H1 (cell line): ENCODE results near the gene TTC28. TPM values are rescaled to one million over a fixed set of nuclear protein-coding genes. Genes with fewer than 3 reads are reported as not detected.

ENCODE experiments used
- CTCF ChIA-PET: fragments of 300-600 bp; sonication (Branson Sonifier 250); formaldehyde crosslinking; loops from one replicate; lab custom pipeline; 2021; ENCODE audit not compliant: partially characterized antibody; lab: Charles Lee
- POLR2A ChIA-PET: fragments of 300-600 bp; sonication (Branson Sonifier 250); formaldehyde crosslinking; loops from one replicate; lab custom pipeline; 2021; ENCODE audit warnings: inconsistent platforms; ENCODE audit not compliant: partially characterized antibody; lab: Charles Lee
- DNase-seq, 2 experiments: peaks; one replicate each; pipeline versions ENCODE4 v3.0.0 to v3.0.0-alpha.2; 2010 to 2022; ENCODE audit warnings: low spot score in 2 of 2, low read depth in 1 of 2, mixed read lengths in 1 of 2
- FAIRE-seq: peaks from 2 replicates; lab custom pipeline; 2011; peaks lifted over from hg19 to GRCh38; lab: Jason Lieb, UNC
- H2AFZ ChIP-seq: 2 replicates; pipeline ENCODE4 v1.8.1; 2012; ENCODE audit warnings: low read length, inconsistent platforms
- H2AK5ac ChIP-seq: 2 replicates; pipeline ENCODE4 v1.6.1; 2013; ENCODE audit warnings: low read depth, low read length
- H2BK120ac ChIP-seq: replicated peaks from 2 replicates; pipeline ENCODE3; 2013; ENCODE audit warnings: low read depth, low read length, inconsistent platforms
- H2BK12ac ChIP-seq: 2 replicates; pipeline ENCODE4 v1.6.1; 2013; ENCODE audit warnings: low read depth, low read length
- H2BK15ac ChIP-seq: 2 replicates; pipeline ENCODE4 v1.6.1; 2013; ENCODE audit warnings: low read length
- H2BK20ac ChIP-seq: 2 replicates; pipeline ENCODE4 v1.6.1; 2013; ENCODE audit warnings: low read length
- H2BK5ac ChIP-seq: 2 replicates; pipeline ENCODE4 v1.6.1; 2013; ENCODE audit warnings: low read depth, low read length
- H3K14ac ChIP-seq: 2 replicates; pipeline ENCODE4 v1.6.1; 2013; ENCODE audit warnings: inconsistent platforms; ENCODE audit not compliant: insufficient read length
- H3K18ac ChIP-seq: 2 replicates; pipeline ENCODE4 v1.6.1; 2013; ENCODE audit warnings: low read length; ENCODE audit errors: extremely low read depth
- H3K23ac ChIP-seq: 2 replicates; pipeline ENCODE4 v1.6.1; 2013; ENCODE audit warnings: inconsistent platforms; ENCODE audit not compliant: insufficient read length
- H3K23me2 ChIP-seq: 2 replicates; pipeline ENCODE4 v1.6.1; 2013; ENCODE audit warnings: low read depth, low read length
- H3K27ac ChIP-seq: 2 replicates; pipeline ENCODE4 v1.6.1; 2011; ENCODE audit warnings: low read depth, low read length, inconsistent platforms
- H3K27me3 ChIP-seq, 4 experiments: replicated peaks in 1 of 4; 1 replicate in 1 of 4; 2 replicates in 3 of 4; pipeline versions ENCODE4 v1.6.1 to v1.8.1; 2011 to 2013; ENCODE audit warnings: low read length in 3 of 4, mild to moderate bottlenecking in 3 of 4, inconsistent platforms in 2 of 4, mixed read lengths in 2 of 4, moderate library complexity in 1 of 4; ENCODE audit not compliant: control insufficient read depth in 3 of 4, insufficient read depth in 3 of 4; ENCODE audit errors: extremely low read depth in 1 of 4
- H3K36me3 ChIP-seq, 4 experiments: 2 replicates each; pipeline versions ENCODE4 v1.6.1 to v1.8.1; 2011 to 2013; ENCODE audit warnings: mild to moderate bottlenecking in 4 of 4, low read length in 3 of 4, moderate library complexity in 2 of 4, control low read depth in 1 of 4, inconsistent platforms in 1 of 4; ENCODE audit not compliant: insufficient read depth in 4 of 4, control insufficient read depth in 2 of 4
- H3K4ac ChIP-seq: replicated peaks from 2 replicates; pipeline ENCODE3; 2013; ENCODE audit warnings: low read length, low read depth, mixed read lengths, inconsistent platforms; ENCODE audit not compliant: insufficient read length
- H3K4me1 ChIP-seq, 4 experiments: replicated peaks in 1 of 4; 1 replicate in 1 of 4; 2 replicates in 3 of 4; pipeline versions ENCODE4 v1.6.1 to v1.8.1; 2011 to 2013; ENCODE audit warnings: low read length in 3 of 4, inconsistent platforms in 2 of 4, mixed read lengths in 1 of 4; ENCODE audit not compliant: insufficient read depth in 4 of 4, control insufficient read depth in 3 of 4
- H3K4me2 ChIP-seq, 2 experiments: 2 replicates each; pipeline versions ENCODE4 v1.6.1 to v1.8.1; 2011 to 2013; ENCODE audit warnings: low read depth in 2 of 2, low read length in 2 of 2, control low read depth in 1 of 2, inconsistent platforms in 1 of 2, mild to moderate bottlenecking in 1 of 2; ENCODE audit not compliant: insufficient read depth in 1 of 2
- H3K4me3 ChIP-seq, 4 experiments: fragments of 200-600, 300-600 bp in 1 of 4; sonication (generic), shearing (Covaris generic), sonication (Bioruptor Twin) in 1 of 4; 2 replicates each; pipeline versions ENCODE4 v1.5.1 to v1.8.1; 2011 to 2016; ENCODE audit warnings: low read length in 4 of 4, low read depth in 3 of 4, control low read depth in 2 of 4, inconsistent platforms in 2 of 4, mild to moderate bottlenecking in 2 of 4, mixed read lengths in 1 of 4, moderate library complexity in 1 of 4; ENCODE audit not compliant: insufficient read depth in 2 of 4; ENCODE audit errors: extremely low read depth in 1 of 4
- H3K56ac ChIP-seq: replicated peaks from 2 replicates; pipeline ENCODE3; 2013; ENCODE audit warnings: low read depth, mild to moderate bottlenecking, mixed read lengths, low read length, inconsistent platforms; ENCODE audit not compliant: insufficient read length
- H3K79me1 ChIP-seq: 2 replicates; pipeline ENCODE4 v1.6.1; 2013; ENCODE audit warnings: low read depth, low read length, control low read depth
- H3K79me2 ChIP-seq, 2 experiments: 2 replicates each; pipeline versions ENCODE4 v1.6.1 to v1.8.1; 2012 to 2013; ENCODE audit warnings: low read length in 2 of 2, mild to moderate bottlenecking in 2 of 2, inconsistent platforms in 1 of 2; ENCODE audit not compliant: insufficient read depth in 2 of 2, control insufficient read depth in 1 of 2
- H3K9ac ChIP-seq, 4 experiments: replicated peaks in 1 of 4; 1 replicate in 1 of 4; 2 replicates in 3 of 4; pipeline versions ENCODE4 v1.6.1 to v1.8.1; 2011 to 2013; ENCODE audit warnings: low read depth in 3 of 4, low read length in 3 of 4, control low read depth in 2 of 4, mild to moderate bottlenecking in 2 of 4, moderate library complexity in 2 of 4, inconsistent platforms in 1 of 4; ENCODE audit errors: extremely low read depth in 1 of 4
- H3K9me3 ChIP-seq, 2 experiments: 2 replicates each; pipeline versions ENCODE4 v1.6.1 to v1.8.1; 2012 to 2013; ENCODE audit warnings: mild to moderate bottlenecking in 2 of 2, moderate library complexity in 2 of 2, control low read depth in 1 of 2, inconsistent platforms in 1 of 2, low read depth in 1 of 2, low read length in 1 of 2, mixed read lengths in 1 of 2; ENCODE audit not compliant: insufficient read depth in 2 of 2
- H4K20me1 ChIP-seq, 2 experiments: replicated peaks in 1 of 2; 2 replicates each; pipeline versions ENCODE3 to v1.8.1; 2011 to 2013; ENCODE audit warnings: inconsistent platforms in 2 of 2, low read length in 2 of 2, mild to moderate bottlenecking in 1 of 2; ENCODE audit not compliant: insufficient read depth in 2 of 2, control insufficient read depth in 1 of 2
- H4K5ac ChIP-seq: 2 replicates; pipeline ENCODE4 v1.6.1; 2013; ENCODE audit warnings: low read length, low read depth, mixed read lengths, inconsistent platforms; ENCODE audit not compliant: insufficient read length
- H4K8ac ChIP-seq: 2 replicates; pipeline ENCODE4 v1.8.0; 2013; ENCODE audit warnings: mild to moderate bottlenecking, moderate library complexity, low read length, inconsistent platforms; ENCODE audit not compliant: insufficient read depth; ENCODE audit errors: extremely low read depth
- H4K91ac ChIP-seq: replicated peaks from 2 replicates; pipeline ENCODE3; 2013; ENCODE audit warnings: low read length, mixed read lengths, inconsistent platforms; ENCODE audit not compliant: insufficient read length
- HDAC6 ChIP-seq: IDR thresholded peaks from one replicate; pipeline ENCODE4 v1.7.1; 2012; ENCODE audit warnings: low read depth, mild to moderate bottlenecking, inconsistent platforms, low read length, moderate library complexity
- JUN ChIP-seq: IDR thresholded peaks from 2 replicates; pipeline ENCODE4 v1.6.1; 2011; ENCODE audit warnings: low read depth, mild to moderate bottlenecking, improper control_type of control experiment, low read length
- RAD21 ChIP-seq, 2 experiments: IDR thresholded peaks in 1 of 2; conservative IDR thresholded peaks in 1 of 2; 2 replicates each; pipeline ENCODE4 v1.6.1; 2011; ENCODE audit warnings: low read depth in 2 of 2, low read length in 2 of 2, improper control_type of control experiment in 1 of 2, inconsistent platforms in 1 of 2, mild to moderate bottlenecking in 1 of 2, moderate library complexity in 1 of 2
- TEAD4 ChIP-seq: IDR thresholded peaks from 2 replicates; pipeline ENCODE4 v1.6.1; 2012; ENCODE audit warnings: low read depth, low read length, inconsistent platforms, mixed read lengths
- WGBS, 2 experiments: shearing (Covaris generic) in 1 of 2; methylation state at CpG; one replicate each; pipeline versions ENCODE4 v1.1.6 to v1.1.7; 2013 to 2015; ENCODE audit warnings: low lambda C conversion rate in 2 of 2, mixed read lengths in 2 of 2, inconsistent platforms in 1 of 2, low coverage in 1 of 2, missing lambda C conversion rate in 1 of 2; ENCODE audit not compliant: insufficient replicate concordance in 2 of 2, insufficient coverage in 1 of 2, insufficient read length in 1 of 2; ENCODE audit errors: extremely low coverage in 1 of 2, missing lambda C conversion rate in 1 of 2; 5-methylcytosine and 5-hydroxymethylcytosine counted together
- polyA plus RNA-seq, 7 experiments: library from polyadenylated mRNA; depleted of rRNA in 3 of 7; stranded (reverse) in 5 of 7; unstranded in 2 of 7; fragments of >200 nt in 5 of 7; fragments of 200-250 nt in 2 of 7; gene quantifications; 1 replicate in 5 of 7; 2 replicates in 1 of 7; 4 replicates in 1 of 7; pipeline versions ENCODE4 v1.2.1 to v1.2.3, GENCODE V29; 2011 to 2013; ENCODE audit warnings: missing spikeins in 2 of 7, mixed read lengths in 2 of 7
- total RNA-seq: library from RNA; stranded (reverse); fragmentation: NEBNext Ultra II Directional; extraction: Animal tissue kit (Norgen Biotek cat#: 25700); gene quantifications from 2 replicates; pipeline ENCODE4 v1.2.1, GENCODE V29; 2021
- TF ChIP-seq, protein P1 (sequence below), 3 experiments: IDR thresholded peaks; 1 replicate in 2 of 3; 2 replicates in 1 of 3; pipeline versions ENCODE4 v1.5.1 to v1.6.1; 2011; ENCODE audit warnings: low read length in 3 of 3, mild to moderate bottlenecking in 3 of 3, inconsistent platforms in 2 of 3, low read depth in 1 of 3, moderate library complexity in 1 of 3; ENCODE audit not compliant: insufficient read depth in 1 of 3; ENCODE audit errors: control extremely low read depth in 1 of 3

TTC28 gene
- total and polyA plus RNA-seq, 2 of the 8 experiments (the other 6 are each of a cell fraction or from before 2014, with no cell fraction given): 2.6 to 12.6 TPM

DNA sequence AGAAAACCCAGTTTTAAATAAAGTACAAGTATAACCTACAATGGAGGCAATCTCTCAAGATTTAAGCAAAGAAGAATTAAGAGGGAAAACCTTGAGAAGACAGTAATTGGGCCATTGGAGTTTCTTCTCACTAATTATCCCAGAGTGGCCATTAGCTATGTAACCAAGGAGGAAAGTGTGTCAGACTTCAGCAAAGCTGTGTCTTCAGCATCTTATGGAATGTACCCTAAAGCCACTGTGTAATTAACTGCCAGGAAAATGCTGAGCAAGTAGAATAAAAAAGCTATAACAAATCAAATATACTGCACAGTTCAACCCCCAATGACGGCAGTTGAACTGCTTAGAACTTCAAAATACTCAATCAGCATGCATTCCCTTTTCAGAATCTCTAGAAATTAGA lies 261.6 kb downstream of the TTC28 start:
- H3K79me2 ChIP-seq: no peaks in the 10 kb centered on the region
- H2AK5ac ChIP-seq: no peak overlapping the region
- H3K36me3 ChIP-seq: no peaks in the 10 kb centered on the region
- H3K18ac ChIP-seq: no peak overlapping the region
- H3K4me1 ChIP-seq: no peaks in the 10 kb centered on the region
- H4K20me1 ChIP-seq: no peaks in the 10 kb centered on the region
- no peaks in the 10 kb centered on the region for H3K9me3 ChIP-seq
- no peak overlapping the region for H3K23ac ChIP-seq
- POLR2A ChIA-PET: no interaction called here
- FAIRE-seq (no peak), DNase-seq (no peak)
- no peak overlapping the region for H2BK15ac ChIP-seq
- H3K23me2 ChIP-seq: no peaks in the 10 kb centered on the region
- no peak overlapping the region for H3K4ac ChIP-seq
- WGBS, 2 experiments: 90% methylated on average over 1 of the region's 1 CpG; no CpG with 5 or more reads in 1 of the 2 experiments
- no peak overlapping the region for H3K4me2 ChIP-seq
- H4K8ac ChIP-seq: no peak overlapping the region
- no peaks in the 10 kb centered on the region for H3K27me3 ChIP-seq
- no peak overlapping the region for H2BK12ac ChIP-seq
- no peak overlapping the region for H2AFZ ChIP-seq
- no peak overlapping the region for H2BK20ac ChIP-seq
- no peak overlapping the region for H3K9ac ChIP-seq
- H3K56ac ChIP-seq: no peak overlapping the region
- H4K91ac ChIP-seq: no peak overlapping the region
- no peak overlapping the region for H2BK5ac ChIP-seq
- no peaks in the 10 kb centered on the region for H3K79me1 ChIP-seq
- CTCF ChIA-PET: interaction anchor here (1.1 kb wide), 1 partner anchor 469 kb away, joined by 3 read pairs; no protein-coding TSS in a partner anchor
- H3K14ac ChIP-seq: no peak overlapping the region
- no peak overlapping the region for H3K4me3 ChIP-seq
- no peak overlapping the region for H2BK120ac ChIP-seq
- no peak overlapping the region for H3K27ac ChIP-seq
- no peak overlapping the region for H4K5ac ChIP-seq
- no peak for TF ChIP-seq JUN
- no peak for TF ChIP-seq TEAD4
- TF ChIP-seq, protein P1, sequence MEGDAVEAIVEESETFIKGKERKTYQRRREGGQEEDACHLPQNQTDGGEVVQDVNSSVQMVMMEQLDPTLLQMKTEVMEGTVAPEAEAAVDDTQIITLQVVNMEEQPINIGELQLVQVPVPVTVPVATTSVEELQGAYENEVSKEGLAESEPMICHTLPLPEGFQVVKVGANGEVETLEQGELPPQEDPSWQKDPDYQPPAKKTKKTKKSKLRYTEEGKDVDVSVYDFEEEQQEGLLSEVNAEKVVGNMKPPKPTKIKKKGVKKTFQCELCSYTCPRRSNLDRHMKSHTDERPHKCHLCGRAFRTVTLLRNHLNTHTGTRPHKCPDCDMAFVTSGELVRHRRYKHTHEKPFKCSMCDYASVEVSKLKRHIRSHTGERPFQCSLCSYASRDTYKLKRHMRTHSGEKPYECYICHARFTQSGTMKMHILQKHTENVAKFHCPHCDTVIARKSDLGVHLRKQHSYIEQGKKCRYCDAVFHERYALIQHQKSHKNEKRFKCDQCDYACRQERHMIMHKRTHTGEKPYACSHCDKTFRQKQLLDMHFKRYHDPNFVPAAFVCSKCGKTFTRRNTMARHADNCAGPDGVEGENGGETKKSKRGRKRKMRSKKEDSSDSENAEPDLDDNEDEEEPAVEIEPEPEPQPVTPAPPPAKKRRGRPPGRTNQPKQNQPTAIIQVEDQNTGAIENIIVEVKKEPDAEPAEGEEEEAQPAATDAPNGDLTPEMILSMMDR (IDR thresholded peaks at IDR 0.05; ENCODE audit: control extremely low read depth in 1 of 3, insufficient read depth in 1 of 3, low read depth in 1 of 3, low read length in 3 of 3): no peak
- TF ChIP-seq HDAC6: no peak
- TF ChIP-seq RAD21 (IDR thresholded peaks at IDR 0.05 in 1 of 2, conservative IDR thresholded peaks at IDR 0.05 in 1 of 2; ENCODE audit: low read depth in 2 of 2, low read length in 2 of 2): no peak
